CD4-positive, alpha-beta T cell treated with Interleukin-15 for 1 hour (primary cell): ENCODE results near the gene RHD.
"Not testable (repeated sequence)": the region's sequence is repeated elsewhere in the genome, so short reads cannot be mapped to it uniquely, and the experiment has no call there.

Source experiments
- DNase-seq: peaks from one replicate; pipeline ENCODE4 v3.0.0-alpha.2; 2020

Gene RHD

DNA sequence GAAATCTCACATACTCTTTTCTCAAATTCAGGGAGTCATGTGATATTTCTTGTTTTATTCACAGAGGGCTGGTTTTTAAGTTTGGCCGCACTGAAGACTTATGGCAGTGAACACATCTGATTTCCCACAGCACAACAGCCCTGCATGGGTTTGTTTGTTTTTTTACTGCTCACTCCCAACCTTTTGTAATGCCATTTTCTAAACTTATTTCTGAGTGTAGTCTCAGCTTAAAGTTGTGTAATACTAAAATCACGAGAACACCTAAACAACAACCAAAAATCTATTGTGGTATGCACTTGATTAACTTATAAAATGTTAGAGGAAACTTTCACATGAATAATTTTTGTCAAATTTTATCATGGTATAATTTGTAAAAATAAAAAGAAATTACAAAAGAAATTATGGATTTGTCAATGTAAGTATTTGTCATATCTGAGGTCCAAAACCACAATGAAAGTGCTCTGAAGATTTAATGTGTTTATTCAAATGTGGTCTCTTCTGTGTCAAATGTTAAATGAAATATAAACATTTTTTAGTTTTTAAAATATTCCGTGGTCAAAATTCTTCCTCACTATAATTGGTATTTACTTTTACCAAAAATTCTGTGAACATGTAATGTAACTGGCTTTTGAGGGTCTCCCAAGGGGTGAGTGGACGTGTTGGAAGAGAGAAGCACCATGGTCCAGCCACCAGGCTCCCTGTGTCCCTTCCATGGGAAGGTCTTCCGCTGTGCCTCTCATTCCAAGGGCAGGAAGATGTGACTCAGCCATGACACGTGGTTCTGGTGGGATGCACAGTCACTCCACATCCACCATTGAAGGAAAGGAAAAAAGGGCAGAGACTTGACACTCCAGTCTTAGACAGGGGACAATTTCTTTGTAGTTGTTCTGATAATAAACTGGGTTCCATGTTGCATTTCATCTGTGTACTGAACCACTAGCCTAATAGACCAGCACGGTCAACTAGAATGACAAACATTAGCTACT is 88.6 kb downstream of the RHD start:
- no peak for DNase-seq

DNA sequence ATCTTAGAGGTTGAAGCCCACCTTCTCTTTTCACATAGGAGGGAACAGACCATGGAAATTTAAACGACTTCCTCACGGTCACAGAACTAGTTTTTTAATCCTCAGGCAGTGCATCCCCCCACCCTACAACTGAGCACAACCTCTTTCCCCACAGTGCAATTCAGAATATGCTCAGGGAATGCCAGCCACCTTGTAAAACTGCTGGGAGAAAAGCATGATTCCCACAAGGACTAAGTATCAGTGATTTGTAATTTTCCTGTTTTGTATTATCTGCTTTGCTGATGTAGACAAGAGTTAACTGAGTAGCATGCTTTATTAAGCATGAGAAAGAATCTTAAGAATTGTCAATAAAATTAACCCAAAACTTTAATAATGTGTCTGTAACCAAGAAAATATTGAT is 89.6 kb downstream of the RHD start:
- DNase-seq = no peak

DNA sequence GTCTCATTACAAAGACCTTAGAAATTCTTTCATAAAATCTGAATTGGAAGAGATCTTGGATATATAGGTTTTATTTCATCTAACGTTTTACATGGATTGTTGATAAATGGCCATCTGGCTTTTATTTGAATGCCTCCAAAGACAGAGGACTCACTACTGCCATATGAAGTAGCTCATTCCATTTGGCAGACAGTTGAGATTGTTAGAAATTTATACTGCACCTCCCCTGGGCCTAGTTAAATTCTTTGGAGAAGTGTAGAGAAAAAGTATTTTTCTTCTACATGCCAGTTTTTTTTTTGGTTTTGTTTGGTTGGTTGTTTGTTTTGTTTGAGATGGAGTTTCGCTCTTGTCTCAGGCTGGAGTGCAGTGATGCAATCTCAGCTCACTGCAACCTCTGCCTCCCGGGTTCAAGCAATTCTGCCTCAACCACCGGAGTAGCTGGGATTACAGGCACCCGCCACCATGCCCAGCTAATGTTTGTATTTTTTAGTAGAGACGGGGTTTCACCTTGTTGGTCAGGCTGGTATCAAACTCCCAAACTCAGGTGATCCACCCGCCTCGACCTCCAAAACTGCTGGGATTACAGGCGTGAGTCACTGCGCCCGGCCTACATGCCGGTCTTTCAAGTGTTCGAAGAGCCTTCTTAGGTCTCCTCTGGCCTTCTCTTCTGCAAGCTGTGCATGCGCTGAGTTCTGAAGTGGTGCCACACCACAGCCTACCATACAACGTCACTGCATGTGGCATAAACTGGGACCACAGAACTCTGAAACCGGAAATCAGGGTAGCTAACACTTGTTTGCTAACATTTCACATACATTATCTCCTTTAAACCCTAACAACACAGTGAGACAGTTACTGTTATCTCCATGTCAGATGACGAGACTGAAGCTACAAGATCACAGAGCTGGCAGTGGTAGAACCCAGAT is 90.6 kb downstream of the RHD start:
- not testable (repeated sequence) for DNase-seq

DNA sequence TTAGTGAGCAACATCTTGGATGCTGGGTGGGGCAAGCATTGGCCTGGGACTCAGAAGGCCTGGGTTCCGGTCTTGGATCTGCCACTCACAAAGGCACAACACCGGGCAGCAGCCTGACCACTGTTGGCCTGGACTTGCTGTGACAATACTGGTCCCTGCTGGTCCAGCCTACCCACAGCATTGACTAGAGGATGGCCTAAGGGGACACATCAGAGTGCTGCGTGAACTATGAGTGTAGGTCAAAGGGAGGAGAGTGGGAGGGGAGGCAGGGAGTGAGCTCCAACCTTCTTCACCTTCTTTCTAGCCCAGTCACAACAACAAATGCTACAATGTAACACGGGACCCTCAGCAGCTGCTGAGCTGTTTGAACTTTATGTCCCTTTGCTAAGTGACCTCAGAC is 96.9 kb downstream of the RHD start:
- DNase-seq = no peak

DNA sequence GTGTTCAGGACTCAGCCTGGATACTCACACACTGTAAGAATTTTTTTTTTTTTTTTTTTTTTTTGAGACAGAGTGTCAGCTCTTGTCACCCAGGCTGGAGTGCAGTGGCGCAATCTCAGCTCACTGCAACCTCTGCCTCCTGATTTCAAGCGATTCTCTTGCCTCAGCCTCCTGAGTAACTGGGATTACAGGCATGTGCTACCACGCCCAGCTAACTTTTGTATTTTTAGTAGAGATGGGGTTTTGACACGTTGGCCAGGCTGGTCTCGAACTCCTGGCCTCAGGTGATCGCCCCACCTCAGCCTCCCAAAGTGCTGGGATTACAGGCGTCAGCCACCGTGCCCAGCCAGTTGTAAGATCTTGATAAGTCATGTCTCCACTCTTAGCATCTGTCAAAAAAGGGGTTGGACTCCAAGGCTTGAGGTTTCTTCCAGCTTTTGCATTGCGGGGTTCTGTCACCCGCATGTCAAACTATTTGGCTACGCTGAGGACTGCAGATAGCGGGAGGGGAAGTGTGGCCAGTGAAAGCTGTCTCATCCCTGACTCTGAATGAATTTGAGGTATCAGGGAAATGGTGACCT is 97.5 kb downstream of the RHD start:
- DNase-seq = not testable (repeated sequence)

DNA sequence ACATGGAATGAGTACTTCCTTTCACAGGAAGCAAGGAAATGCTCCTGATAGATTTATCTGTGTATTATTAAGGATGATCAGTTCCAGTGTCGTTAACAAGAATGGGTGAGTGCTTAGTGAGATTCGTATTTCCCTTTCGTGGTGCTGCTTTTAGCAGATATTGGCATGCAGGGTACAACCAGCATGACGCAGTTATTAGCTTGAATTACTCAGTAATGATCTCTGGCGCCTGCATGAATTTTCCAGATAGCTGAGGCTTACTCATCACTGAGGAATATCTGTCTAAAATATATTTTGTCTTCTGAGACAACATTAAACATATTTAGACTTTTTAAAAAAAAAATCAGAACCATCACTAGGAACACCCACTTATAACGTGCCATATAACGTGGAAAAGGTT is 99.4 kb downstream of the RHD start:
- DNase-seq = not testable (repeated sequence)

DNA sequence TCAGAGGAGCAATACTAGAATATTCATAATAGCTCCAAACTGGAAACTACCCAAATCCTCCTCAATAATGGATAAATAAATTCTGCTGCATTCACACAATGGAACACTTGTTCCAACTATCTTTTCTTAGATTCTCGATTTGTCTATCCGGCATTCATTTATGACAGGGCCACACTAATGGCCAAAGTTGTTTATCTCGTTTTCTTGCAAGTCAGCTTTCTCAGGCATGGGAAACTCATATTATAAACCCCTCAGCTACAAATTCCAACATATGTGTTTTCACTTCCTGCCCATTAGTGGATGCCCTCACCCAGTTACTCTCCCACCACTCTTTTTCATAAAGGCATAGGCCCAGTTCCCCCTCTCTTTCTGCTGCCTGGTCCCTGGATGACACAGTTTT is 106.1 kb downstream of the RHD start:
- DNase-seq = not testable (repeated sequence)
